H1 (cell line): ENCODE results near the gene LGALS9C. TPM values are rescaled to one million over a fixed set of nuclear protein-coding genes. Genes with fewer than 3 reads are reported as not detected.
"Not testable (repeated sequence)": the region's sequence is repeated elsewhere in the genome, so short reads cannot be mapped to it uniquely, and the experiment has no call there.

Experiments used
- CTCF ChIA-PET: fragments of 300-600 bp; sonication (Branson Sonifier 250); formaldehyde crosslinking; loops from one replicate; lab custom pipeline; 2021; ENCODE audit not compliant: partially characterized antibody; lab: Charles Lee
- POLR2A ChIA-PET: fragments of 300-600 bp; sonication (Branson Sonifier 250); formaldehyde crosslinking; loops from one replicate; lab custom pipeline; 2021; ENCODE audit warnings: inconsistent platforms; ENCODE audit not compliant: partially characterized antibody; lab: Charles Lee
- DNase-seq, 2 experiments: peaks; one replicate each; pipeline versions ENCODE4 v3.0.0 to v3.0.0-alpha.2; 2010 to 2022; ENCODE audit warnings: low spot score in 2 of 2, low read depth in 1 of 2, mixed read lengths in 1 of 2
- FAIRE-seq: peaks from 2 replicates; lab custom pipeline; 2011; peaks lifted over from hg19 to GRCh38; lab: Jason Lieb, UNC
- H2AFZ ChIP-seq: 2 replicates; pipeline ENCODE4 v1.8.1; 2012; ENCODE audit warnings: low read length, inconsistent platforms
- H2AK5ac ChIP-seq: 2 replicates; pipeline ENCODE4 v1.6.1; 2013; ENCODE audit warnings: low read depth, low read length
- H2BK120ac ChIP-seq: replicated peaks from 2 replicates; pipeline ENCODE3; 2013; ENCODE audit warnings: low read depth, low read length, inconsistent platforms
- H2BK12ac ChIP-seq: 2 replicates; pipeline ENCODE4 v1.6.1; 2013; ENCODE audit warnings: low read depth, low read length
- H2BK15ac ChIP-seq: 2 replicates; pipeline ENCODE4 v1.6.1; 2013; ENCODE audit warnings: low read length
- H2BK20ac ChIP-seq: 2 replicates; pipeline ENCODE4 v1.6.1; 2013; ENCODE audit warnings: low read length
- H2BK5ac ChIP-seq: 2 replicates; pipeline ENCODE4 v1.6.1; 2013; ENCODE audit warnings: low read depth, low read length
- H3K14ac ChIP-seq: 2 replicates; pipeline ENCODE4 v1.6.1; 2013; ENCODE audit warnings: inconsistent platforms; ENCODE audit not compliant: insufficient read length
- H3K18ac ChIP-seq: 2 replicates; pipeline ENCODE4 v1.6.1; 2013; ENCODE audit warnings: low read length; ENCODE audit errors: extremely low read depth
- H3K23ac ChIP-seq: 2 replicates; pipeline ENCODE4 v1.6.1; 2013; ENCODE audit warnings: inconsistent platforms; ENCODE audit not compliant: insufficient read length
- H3K23me2 ChIP-seq: 2 replicates; pipeline ENCODE4 v1.6.1; 2013; ENCODE audit warnings: low read depth, low read length
- H3K27ac ChIP-seq: 2 replicates; pipeline ENCODE4 v1.6.1; 2011; ENCODE audit warnings: low read depth, low read length, inconsistent platforms
- H3K27me3 ChIP-seq, 4 experiments: replicated peaks in 1 of 4; 1 replicate in 1 of 4; 2 replicates in 3 of 4; pipeline versions ENCODE4 v1.6.1 to v1.8.1; 2011 to 2013; ENCODE audit warnings: low read length in 3 of 4, mild to moderate bottlenecking in 3 of 4, inconsistent platforms in 2 of 4, mixed read lengths in 2 of 4, moderate library complexity in 1 of 4; ENCODE audit not compliant: control insufficient read depth in 3 of 4, insufficient read depth in 3 of 4; ENCODE audit errors: extremely low read depth in 1 of 4
- H3K36me3 ChIP-seq, 4 experiments: 2 replicates each; pipeline versions ENCODE4 v1.6.1 to v1.8.1; 2011 to 2013; ENCODE audit warnings: mild to moderate bottlenecking in 4 of 4, low read length in 3 of 4, moderate library complexity in 2 of 4, control low read depth in 1 of 4, inconsistent platforms in 1 of 4; ENCODE audit not compliant: insufficient read depth in 4 of 4, control insufficient read depth in 2 of 4
- H3K4ac ChIP-seq: replicated peaks from 2 replicates; pipeline ENCODE3; 2013; ENCODE audit warnings: low read length, low read depth, mixed read lengths, inconsistent platforms; ENCODE audit not compliant: insufficient read length
- H3K4me1 ChIP-seq, 4 experiments: replicated peaks in 1 of 4; 1 replicate in 1 of 4; 2 replicates in 3 of 4; pipeline versions ENCODE4 v1.6.1 to v1.8.1; 2011 to 2013; ENCODE audit warnings: low read length in 3 of 4, inconsistent platforms in 2 of 4, mixed read lengths in 1 of 4; ENCODE audit not compliant: insufficient read depth in 4 of 4, control insufficient read depth in 3 of 4
- H3K4me2 ChIP-seq, 2 experiments: 2 replicates each; pipeline versions ENCODE4 v1.6.1 to v1.8.1; 2011 to 2013; ENCODE audit warnings: low read depth in 2 of 2, low read length in 2 of 2, control low read depth in 1 of 2, inconsistent platforms in 1 of 2, mild to moderate bottlenecking in 1 of 2; ENCODE audit not compliant: insufficient read depth in 1 of 2
- H3K4me3 ChIP-seq, 4 experiments: fragments of 200-600, 300-600 bp in 1 of 4; sonication (generic), shearing (Covaris generic), sonication (Bioruptor Twin) in 1 of 4; 2 replicates each; pipeline versions ENCODE4 v1.5.1 to v1.8.1; 2011 to 2016; ENCODE audit warnings: low read length in 4 of 4, low read depth in 3 of 4, control low read depth in 2 of 4, inconsistent platforms in 2 of 4, mild to moderate bottlenecking in 2 of 4, mixed read lengths in 1 of 4, moderate library complexity in 1 of 4; ENCODE audit not compliant: insufficient read depth in 2 of 4; ENCODE audit errors: extremely low read depth in 1 of 4
- H3K56ac ChIP-seq: replicated peaks from 2 replicates; pipeline ENCODE3; 2013; ENCODE audit warnings: low read depth, mild to moderate bottlenecking, mixed read lengths, low read length, inconsistent platforms; ENCODE audit not compliant: insufficient read length
- H3K79me1 ChIP-seq: 2 replicates; pipeline ENCODE4 v1.6.1; 2013; ENCODE audit warnings: low read depth, low read length, control low read depth
- H3K79me2 ChIP-seq, 2 experiments: 2 replicates each; pipeline versions ENCODE4 v1.6.1 to v1.8.1; 2012 to 2013; ENCODE audit warnings: low read length in 2 of 2, mild to moderate bottlenecking in 2 of 2, inconsistent platforms in 1 of 2; ENCODE audit not compliant: insufficient read depth in 2 of 2, control insufficient read depth in 1 of 2
- H3K9ac ChIP-seq, 4 experiments: replicated peaks in 1 of 4; 1 replicate in 1 of 4; 2 replicates in 3 of 4; pipeline versions ENCODE4 v1.6.1 to v1.8.1; 2011 to 2013; ENCODE audit warnings: low read depth in 3 of 4, low read length in 3 of 4, control low read depth in 2 of 4, mild to moderate bottlenecking in 2 of 4, moderate library complexity in 2 of 4, inconsistent platforms in 1 of 4; ENCODE audit errors: extremely low read depth in 1 of 4
- H3K9me3 ChIP-seq, 2 experiments: 2 replicates each; pipeline versions ENCODE4 v1.6.1 to v1.8.1; 2012 to 2013; ENCODE audit warnings: mild to moderate bottlenecking in 2 of 2, moderate library complexity in 2 of 2, control low read depth in 1 of 2, inconsistent platforms in 1 of 2, low read depth in 1 of 2, low read length in 1 of 2, mixed read lengths in 1 of 2; ENCODE audit not compliant: insufficient read depth in 2 of 2
- H4K20me1 ChIP-seq, 2 experiments: replicated peaks in 1 of 2; 2 replicates each; pipeline versions ENCODE3 to v1.8.1; 2011 to 2013; ENCODE audit warnings: inconsistent platforms in 2 of 2, low read length in 2 of 2, mild to moderate bottlenecking in 1 of 2; ENCODE audit not compliant: insufficient read depth in 2 of 2, control insufficient read depth in 1 of 2
- H4K5ac ChIP-seq: 2 replicates; pipeline ENCODE4 v1.6.1; 2013; ENCODE audit warnings: low read length, low read depth, mixed read lengths, inconsistent platforms; ENCODE audit not compliant: insufficient read length
- H4K8ac ChIP-seq: 2 replicates; pipeline ENCODE4 v1.8.0; 2013; ENCODE audit warnings: mild to moderate bottlenecking, moderate library complexity, low read length, inconsistent platforms; ENCODE audit not compliant: insufficient read depth; ENCODE audit errors: extremely low read depth
- H4K91ac ChIP-seq: replicated peaks from 2 replicates; pipeline ENCODE3; 2013; ENCODE audit warnings: low read length, mixed read lengths, inconsistent platforms; ENCODE audit not compliant: insufficient read length
- WGBS, 2 experiments: shearing (Covaris generic) in 1 of 2; methylation state at CpG; one replicate each; pipeline versions ENCODE4 v1.1.6 to v1.1.7; 2013 to 2015; ENCODE audit warnings: low lambda C conversion rate in 2 of 2, mixed read lengths in 2 of 2, inconsistent platforms in 1 of 2, low coverage in 1 of 2, missing lambda C conversion rate in 1 of 2; ENCODE audit not compliant: insufficient replicate concordance in 2 of 2, insufficient coverage in 1 of 2, insufficient read length in 1 of 2; ENCODE audit errors: extremely low coverage in 1 of 2, missing lambda C conversion rate in 1 of 2; 5-methylcytosine and 5-hydroxymethylcytosine counted together
- polyA plus RNA-seq, 7 experiments: library from polyadenylated mRNA; depleted of rRNA in 3 of 7; stranded (reverse) in 5 of 7; unstranded in 2 of 7; fragments of >200 nt in 5 of 7; fragments of 200-250 nt in 2 of 7; gene quantifications; 1 replicate in 5 of 7; 2 replicates in 1 of 7; 4 replicates in 1 of 7; pipeline versions ENCODE4 v1.2.1 to v1.2.3, GENCODE V29; 2011 to 2013; ENCODE audit warnings: missing spikeins in 2 of 7, mixed read lengths in 2 of 7
- total RNA-seq: library from RNA; stranded (reverse); fragmentation: NEBNext Ultra II Directional; extraction: Animal tissue kit (Norgen Biotek cat#: 25700); gene quantifications from 2 replicates; pipeline ENCODE4 v1.2.1, GENCODE V29; 2021

LGALS9C gene
- total and polyA plus RNA-seq, 2 of the 8 experiments (the other 6 are each of a cell fraction or from before 2014, with no cell fraction given) = 0.03 TPM; not detected in 1

GRCh38 chr17:18542234-18542633, 65.6 kb downstream of the LGALS9C start:
- WGBS, 2 experiments = 85% methylated on average over 4 of the region's 5 CpGs; no CpG with 5 or more reads in 1 of the 2 experiments
- H4K5ac ChIP-seq, POLR2A ChIA-PET, H2BK15ac ChIP-seq, H4K91ac ChIP-seq, H4K8ac ChIP-seq, H3K4ac ChIP-seq, H3K9ac ChIP-seq, H2AFZ ChIP-seq, H3K14ac ChIP-seq, H2BK120ac ChIP-seq, H3K4me1 ChIP-seq, H3K79me2 ChIP-seq, H3K23ac ChIP-seq, H3K27me3 ChIP-seq, H3K4me2 ChIP-seq, H3K9me3 ChIP-seq, H3K4me3 ChIP-seq, H2AK5ac ChIP-seq, H3K23me2 ChIP-seq, CTCF ChIA-PET, H3K27ac ChIP-seq, H4K20me1 ChIP-seq, DNase-seq, H2BK5ac ChIP-seq, H3K56ac ChIP-seq, H2BK12ac ChIP-seq, H3K18ac ChIP-seq, H3K36me3 ChIP-seq, H2BK20ac ChIP-seq, FAIRE-seq, H3K79me1 ChIP-seq: not testable (repeated sequence)

GRCh38 chr17:18542907-18543306, 66.3 kb downstream of the LGALS9C start:
- H3K14ac ChIP-seq, H3K4me1 ChIP-seq, FAIRE-seq, H2BK120ac ChIP-seq, CTCF ChIA-PET, H3K23me2 ChIP-seq, H3K9ac ChIP-seq, H3K27ac ChIP-seq, H3K4me3 ChIP-seq, H4K8ac ChIP-seq, H2BK20ac ChIP-seq, H2AFZ ChIP-seq, H3K79me1 ChIP-seq, H3K27me3 ChIP-seq, H3K56ac ChIP-seq, H3K36me3 ChIP-seq, DNase-seq, POLR2A ChIA-PET, H2BK12ac ChIP-seq, H4K91ac ChIP-seq, H2BK15ac ChIP-seq, H3K79me2 ChIP-seq, H3K4me2 ChIP-seq, H3K23ac ChIP-seq, H3K18ac ChIP-seq, H4K20me1 ChIP-seq, H4K5ac ChIP-seq, H3K4ac ChIP-seq, H2BK5ac ChIP-seq, H2AK5ac ChIP-seq, H3K9me3 ChIP-seq: not testable (repeated sequence)
- WGBS, 2 experiments = 93% methylated on average over 4 of the region's 5 CpGs; no CpG with 5 or more reads in 1 of the 2 experiments
